WTC11 (cell line): ENCODE results near the gene SNTA1.

Source experiments
- CREB1 ChIP-seq: sonication (generic); formaldehyde crosslinking; IDR thresholded peaks from 2 replicates; pipeline ENCODE4 v1.8.0; 2023; ENCODE audit warnings: mild to moderate bottlenecking, missing genetic modification reagents
- JUN ChIP-seq: sonication (generic); formaldehyde crosslinking; IDR thresholded peaks from 2 replicates; pipeline ENCODE4 v1.8.0; 2023; ENCODE audit warnings: mild to moderate bottlenecking, missing genetic modification reagents
- PRRX2 ChIP-seq: fragments of 250-450 bp; sonication (Bioruptor Pico); IDR thresholded peaks from 2 replicates; pipeline ENCODE4 v1.8.0; 2021; ENCODE audit warnings: mild to moderate bottlenecking
- ZNF121 ChIP-seq: sonication (generic); formaldehyde crosslinking; IDR thresholded peaks from 2 replicates; pipeline ENCODE4 v1.8.0; 2023; ENCODE audit warnings: missing genetic modification reagents
- ZNF232 ChIP-seq: sonication (generic); formaldehyde crosslinking; IDR thresholded peaks from 2 replicates; pipeline ENCODE4 v1.8.0; 2022; ENCODE audit warnings: mild to moderate bottlenecking, missing genetic modification reagents
- TF ChIP-seq, protein P1 (sequence below): fragments of 200-600 bp; IDR thresholded peaks from 2 replicates; pipeline ENCODE4 v1.8.0; 2022; ENCODE audit warnings: antibody characterized with exemption
- TF ChIP-seq, protein P2 (sequence below): sonication (generic); formaldehyde crosslinking; IDR thresholded peaks from 2 replicates; pipeline ENCODE4 v1.8.0; 2022; ENCODE audit warnings: mild to moderate bottlenecking, missing genetic modification reagents
- TF ChIP-seq, protein P3 (sequence below): sonication (generic); formaldehyde crosslinking; IDR thresholded peaks from 2 replicates; pipeline ENCODE4 v1.8.0; 2023; ENCODE audit warnings: missing genetic modification reagents
- TF ChIP-seq, protein P4 (sequence below): sonication (generic); formaldehyde crosslinking; IDR thresholded peaks from 2 replicates; pipeline ENCODE4 v1.8.1; 2023; ENCODE audit warnings: mild to moderate bottlenecking, missing genetic modification reagents, moderate library complexity
- TF ChIP-seq, protein P5 (sequence below): sonication (generic); formaldehyde crosslinking; IDR thresholded peaks from 2 replicates; pipeline ENCODE4 v1.8.1; 2023; ENCODE audit warnings: mild to moderate bottlenecking, missing genetic modification reagents, moderate library complexity

DNA sequence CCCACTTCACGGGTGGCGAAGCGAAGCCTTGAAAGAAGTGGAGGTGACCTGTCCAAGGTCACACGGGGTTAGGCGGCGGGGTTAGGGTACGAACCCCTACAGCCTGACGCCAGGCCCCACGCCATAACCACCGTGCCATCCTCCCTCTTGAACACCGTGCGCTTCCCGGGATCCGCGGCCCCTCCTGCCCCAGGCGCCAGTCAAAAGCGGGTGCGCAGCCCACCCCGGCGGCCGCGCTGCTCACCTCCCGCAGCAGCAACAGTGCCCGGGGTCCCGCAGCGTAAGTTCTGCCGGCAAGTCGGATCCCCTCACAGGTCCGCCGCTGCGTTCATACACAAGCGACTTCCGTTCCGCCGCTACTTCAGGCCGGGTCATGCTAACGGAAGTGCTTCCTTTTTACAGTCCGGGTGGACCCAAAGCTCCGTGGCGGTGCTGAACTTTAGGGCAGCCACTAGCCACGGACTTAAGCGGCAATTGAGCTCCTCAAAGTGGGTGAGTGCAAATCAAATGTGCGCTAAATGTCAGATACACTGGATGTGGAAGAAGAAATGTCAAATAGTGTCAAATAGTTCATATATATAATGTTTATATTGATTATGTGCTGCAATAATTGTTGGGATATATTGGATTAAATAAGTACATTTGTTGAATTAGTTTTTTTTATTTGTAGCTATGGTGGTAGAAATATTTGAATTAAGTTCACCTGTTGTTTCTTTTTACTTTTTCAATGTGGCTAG is 42.2 kb downstream of the SNTA1 start, which contains the start of gene CDK5RAP1:
- TF ChIP-seq JUN (CRISPR knock-in tag) (no peak), ZNF232 (0 out of 2 replicates have a peak, but pooled peaks have one; percentile 15), PRRX2 (CRISPR knock-in tag) (no peak), ZNF121 (CRISPR knock-in tag) (no peak), CREB1 (CRISPR knock-in tag) (no peak)
- TF ChIP-seq, protein P1, sequence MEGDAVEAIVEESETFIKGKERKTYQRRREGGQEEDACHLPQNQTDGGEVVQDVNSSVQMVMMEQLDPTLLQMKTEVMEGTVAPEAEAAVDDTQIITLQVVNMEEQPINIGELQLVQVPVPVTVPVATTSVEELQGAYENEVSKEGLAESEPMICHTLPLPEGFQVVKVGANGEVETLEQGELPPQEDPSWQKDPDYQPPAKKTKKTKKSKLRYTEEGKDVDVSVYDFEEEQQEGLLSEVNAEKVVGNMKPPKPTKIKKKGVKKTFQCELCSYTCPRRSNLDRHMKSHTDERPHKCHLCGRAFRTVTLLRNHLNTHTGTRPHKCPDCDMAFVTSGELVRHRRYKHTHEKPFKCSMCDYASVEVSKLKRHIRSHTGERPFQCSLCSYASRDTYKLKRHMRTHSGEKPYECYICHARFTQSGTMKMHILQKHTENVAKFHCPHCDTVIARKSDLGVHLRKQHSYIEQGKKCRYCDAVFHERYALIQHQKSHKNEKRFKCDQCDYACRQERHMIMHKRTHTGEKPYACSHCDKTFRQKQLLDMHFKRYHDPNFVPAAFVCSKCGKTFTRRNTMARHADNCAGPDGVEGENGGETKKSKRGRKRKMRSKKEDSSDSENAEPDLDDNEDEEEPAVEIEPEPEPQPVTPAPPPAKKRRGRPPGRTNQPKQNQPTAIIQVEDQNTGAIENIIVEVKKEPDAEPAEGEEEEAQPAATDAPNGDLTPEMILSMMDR = no peak
- TF ChIP-seq, protein P2, sequence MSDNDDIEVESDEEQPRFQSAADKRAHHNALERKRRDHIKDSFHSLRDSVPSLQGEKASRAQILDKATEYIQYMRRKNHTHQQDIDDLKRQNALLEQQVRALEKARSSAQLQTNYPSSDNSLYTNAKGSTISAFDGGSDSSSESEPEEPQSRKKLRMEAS (CRISPR knock-in tag) = peak; percentile 68; the same call in 1 of the 2 replicates
- TF ChIP-seq, protein P3, sequence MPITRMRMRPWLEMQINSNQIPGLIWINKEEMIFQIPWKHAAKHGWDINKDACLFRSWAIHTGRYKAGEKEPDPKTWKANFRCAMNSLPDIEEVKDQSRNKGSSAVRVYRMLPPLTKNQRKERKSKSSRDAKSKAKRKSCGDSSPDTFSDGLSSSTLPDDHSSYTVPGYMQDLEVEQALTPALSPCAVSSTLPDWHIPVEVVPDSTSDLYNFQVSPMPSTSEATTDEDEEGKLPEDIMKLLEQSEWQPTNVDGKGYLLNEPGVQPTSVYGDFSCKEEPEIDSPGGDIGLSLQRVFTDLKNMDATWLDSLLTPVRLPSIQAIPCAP = no peak
- TF ChIP-seq, protein P4, sequence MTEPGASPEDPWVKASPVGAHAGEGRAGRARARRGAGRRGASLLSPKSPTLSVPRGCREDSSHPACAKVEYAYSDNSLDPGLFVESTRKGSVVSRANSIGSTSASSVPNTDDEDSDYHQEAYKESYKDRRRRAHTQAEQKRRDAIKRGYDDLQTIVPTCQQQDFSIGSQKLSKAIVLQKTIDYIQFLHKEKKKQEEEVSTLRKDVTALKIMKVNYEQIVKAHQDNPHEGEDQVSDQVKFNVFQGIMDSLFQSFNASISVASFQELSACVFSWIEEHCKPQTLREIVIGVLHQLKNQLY (CRISPR knock-in tag) = no peak
- TF ChIP-seq, protein P5, sequence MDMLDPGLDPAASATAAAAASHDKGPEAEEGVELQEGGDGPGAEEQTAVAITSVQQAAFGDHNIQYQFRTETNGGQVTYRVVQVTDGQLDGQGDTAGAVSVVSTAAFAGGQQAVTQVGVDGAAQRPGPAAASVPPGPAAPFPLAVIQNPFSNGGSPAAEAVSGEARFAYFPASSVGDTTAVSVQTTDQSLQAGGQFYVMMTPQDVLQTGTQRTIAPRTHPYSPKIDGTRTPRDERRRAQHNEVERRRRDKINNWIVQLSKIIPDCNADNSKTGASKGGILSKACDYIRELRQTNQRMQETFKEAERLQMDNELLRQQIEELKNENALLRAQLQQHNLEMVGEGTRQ = no peak
